ENCODE results near the gene ETNK1. TPM values are rescaled to one million over a fixed set of nuclear protein-coding genes. Genes with fewer than 3 reads are reported as not detected.
A peak's percentile ranks its signal among the peaks of the same experiment; 100 is the strongest.

The ETNK1 gene
- polyA plus RNA-seq, 1 experiment: 6.7 TPM

GRCh38 chr12:22625762-22626294 is 857 bp downstream of the ETNK1 start:
- ChIA-PET POLR2A (no interaction called here), CTCF (no interaction called here)
- TF ChIP-seq CTCF (IDR thresholded peaks at IDR 0.05; ENCODE audit: insufficient read depth, low read depth, low read length): no peak
- Histone ChIP-seq H3K4me3 (ENCODE audit: low read depth, low read length) (peak overlapping the region; percentile 65), H3K36me3 (ENCODE audit: control insufficient read depth, insufficient read depth, low read length) (no peaks in the 10 kb centered on the region), H3K27me3 (ENCODE audit: control insufficient read depth, insufficient read depth, low read length) (no peaks in the 10 kb centered on the region)
- DNase-seq (ENCODE audit: low read depth): no peak

GRCh38 chr12:22626406-22626805 is 1.4 kb downstream of the ETNK1 start:
- no peaks in the 10 kb centered on the region for H3K36me3 ChIP-seq (ENCODE audit: control insufficient read depth, insufficient read depth, low read length)
- ChIA-PET CTCF (no interaction called here), POLR2A (no interaction called here)
- H3K4me3 ChIP-seq (ENCODE audit: low read depth, low read length): peak overlapping the region; percentile 65
- no peak for TF ChIP-seq CTCF (IDR thresholded peaks at IDR 0.05; ENCODE audit: insufficient read depth, low read depth, low read length)
- DNase-seq (ENCODE audit: low read depth): no peak
- no peaks in the 10 kb centered on the region for H3K27me3 ChIP-seq (ENCODE audit: control insufficient read depth, insufficient read depth, low read length)

- ChIA-PET POLR2A (no interaction called here), CTCF (interaction anchor here (0.7 kb wide), 1 partner anchor 168 kb away, joined by 4 read pairs; no protein-coding TSS in a partner anchor)
- no peaks in the 10 kb centered on the region for H3K27me3 ChIP-seq (ENCODE audit: control insufficient read depth, insufficient read depth, low read length)
- no peak for TF ChIP-seq CTCF (IDR thresholded peaks at IDR 0.05; ENCODE audit: insufficient read depth, low read depth, low read length)
- H3K36me3 ChIP-seq (ENCODE audit: control insufficient read depth, insufficient read depth, low read length): no peaks in the 10 kb centered on the region
- H3K4me3 ChIP-seq (ENCODE audit: low read depth, low read length): peak overlapping the region; percentile 65; the same call in 1 of the 2 replicates
- no peak for DNase-seq (ENCODE audit: low read depth)
These were observed 2.4 kb downstream of the ETNK1 start for GRCh38 chr12:22627371-22627770.

GRCh38 chr12:22628228-22628627 is 3.3 kb downstream of the ETNK1 start:
- no peak overlapping the region for H3K4me3 ChIP-seq (ENCODE audit: low read depth, low read length)
- ChIA-PET POLR2A (no interaction called here), CTCF (interaction anchor here (1.3 kb wide), 1 partner anchor 185 kb away, joined by 3 read pairs; no protein-coding TSS in a partner anchor)
- H3K36me3 ChIP-seq (ENCODE audit: control insufficient read depth, insufficient read depth, low read length): no peaks in the 10 kb centered on the region
- no peak for TF ChIP-seq CTCF (IDR thresholded peaks at IDR 0.05; ENCODE audit: insufficient read depth, low read depth, low read length)
- no peaks in the 10 kb centered on the region for H3K27me3 ChIP-seq (ENCODE audit: control insufficient read depth, insufficient read depth, low read length)
- no peak for DNase-seq (ENCODE audit: low read depth)

GRCh38 chr12:22631863-22632463 is 7.0 kb downstream of the ETNK1 start:
- CTCF ChIA-PET: no interaction called here
- no peaks in the 10 kb centered on the region for H3K36me3 ChIP-seq (ENCODE audit: control insufficient read depth, insufficient read depth, low read length)
- H3K4me3 ChIP-seq (ENCODE audit: low read depth, low read length): no peak overlapping the region
- POLR2A ChIA-PET: no interaction called here
- TF ChIP-seq CTCF (IDR thresholded peaks at IDR 0.05; ENCODE audit: insufficient read depth, low read depth, low read length): peak; percentile 54
- DNase-seq (ENCODE audit: low read depth): no peak
- no peaks in the 10 kb centered on the region for H3K27me3 ChIP-seq (ENCODE audit: control insufficient read depth, insufficient read depth, low read length)
